HEK293T (cell line): Measurements from ENCODE around the gene ARMH3.
A peak's percentile ranks its signal among the peaks of the same experiment; 100 is the strongest.

Source experiments
- CTCF ChIA-PET: fragments of 350-600 bp; formaldehyde crosslinking; extraction: SDS; loops from one replicate; lab custom pipeline; 2021; ENCODE audit warnings: antibody characterized with exemption, inconsistent platforms; lab: Yijun Ruan, JAX
- POLR2A ChIA-PET: fragments of 350-600 bp; formaldehyde crosslinking; extraction: SDS; loops from one replicate; lab custom pipeline; 2020; ENCODE audit warnings: antibody characterized with exemption, inconsistent platforms; lab: Yijun Ruan, JAX
- DNase-seq: peaks from one replicate; pipeline ENCODE4 v3.0.0; 2012; ENCODE audit warnings: mixed read lengths; ENCODE audit errors: extremely low spot score
- ARNT ChIP-seq: fragments of 450-650 bp; IDR thresholded peaks from 2 replicates; pipeline ENCODE4 v1.6.1; 2017; ENCODE audit warnings: mild to moderate bottlenecking
- BHLHE40 ChIP-seq: fragments of 450-650 bp; IDR thresholded peaks from 2 replicates; pipeline ENCODE4 v1.6.1; 2016; ENCODE audit warnings: mild to moderate bottlenecking, moderate library complexity, borderline replicate concordance
- CTBP1 ChIP-seq: fragments of 450-650 bp; IDR thresholded peaks from 2 replicates; pipeline ENCODE4 v1.6.1; 2016; ENCODE audit warnings: borderline replicate concordance
- ELF4 ChIP-seq: fragments of 450-650 bp; IDR thresholded peaks from 2 replicates; pipeline ENCODE4 v1.6.1; 2017; ENCODE audit warnings: antibody characterized with exemption
- FOXA1 ChIP-seq: fragments of 450-650 bp; IDR thresholded peaks from 2 replicates; pipeline ENCODE4 v1.6.1; 2016; ENCODE audit warnings: mild to moderate bottlenecking
- FOXK2 ChIP-seq: fragments of 450-650 bp; IDR thresholded peaks from 2 replicates; pipeline ENCODE4 v1.6.1; 2016; ENCODE audit warnings: mild to moderate bottlenecking
- FOXM1 ChIP-seq: fragments of 450-650 bp; IDR thresholded peaks from 2 replicates; pipeline ENCODE4 v1.6.1; 2017; ENCODE audit warnings: mild to moderate bottlenecking, borderline replicate concordance
- HDGF ChIP-seq: fragments of 450-650 bp; IDR thresholded peaks from 2 replicates; pipeline ENCODE4 v1.6.1; 2017; ENCODE audit warnings: antibody characterized with exemption, borderline replicate concordance
- L3MBTL2 ChIP-seq: fragments of 450-650 bp; conservative IDR thresholded peaks from 2 replicates; pipeline ENCODE4 v1.6.1; 2016; ENCODE audit warnings: mild to moderate bottlenecking
- LEF1 ChIP-seq: fragments of 450-650 bp; IDR thresholded peaks from 2 replicates; pipeline ENCODE4 v1.6.1; 2017; ENCODE audit warnings: mild to moderate bottlenecking, borderline replicate concordance
- NFRKB ChIP-seq: fragments of 450-650 bp; IDR thresholded peaks from 2 replicates; pipeline ENCODE4 v1.6.1; 2016; ENCODE audit warnings: mild to moderate bottlenecking, moderate library complexity
- SP1 ChIP-seq: fragments of 450-650 bp; IDR thresholded peaks from 2 replicates; pipeline ENCODE4 v1.6.1; 2017
- SUZ12 ChIP-seq: fragments of 450-650 bp; IDR thresholded peaks from 2 replicates; pipeline ENCODE4 v1.6.1; 2016; ENCODE audit warnings: mild to moderate bottlenecking
- TARDBP ChIP-seq: fragments of 450-650 bp; IDR thresholded peaks from 2 replicates; pipeline ENCODE4 v1.6.1; 2016
- ZNF384 ChIP-seq: fragments of 450-650 bp; IDR thresholded peaks from 2 replicates; pipeline ENCODE4 v1.6.1; 2016
- TF ChIP-seq, protein P1 (sequence below): fragments of 450-650 bp; IDR thresholded peaks from 2 replicates; pipeline ENCODE4 v1.6.1; 2016

The ARMH3 gene, protein sequence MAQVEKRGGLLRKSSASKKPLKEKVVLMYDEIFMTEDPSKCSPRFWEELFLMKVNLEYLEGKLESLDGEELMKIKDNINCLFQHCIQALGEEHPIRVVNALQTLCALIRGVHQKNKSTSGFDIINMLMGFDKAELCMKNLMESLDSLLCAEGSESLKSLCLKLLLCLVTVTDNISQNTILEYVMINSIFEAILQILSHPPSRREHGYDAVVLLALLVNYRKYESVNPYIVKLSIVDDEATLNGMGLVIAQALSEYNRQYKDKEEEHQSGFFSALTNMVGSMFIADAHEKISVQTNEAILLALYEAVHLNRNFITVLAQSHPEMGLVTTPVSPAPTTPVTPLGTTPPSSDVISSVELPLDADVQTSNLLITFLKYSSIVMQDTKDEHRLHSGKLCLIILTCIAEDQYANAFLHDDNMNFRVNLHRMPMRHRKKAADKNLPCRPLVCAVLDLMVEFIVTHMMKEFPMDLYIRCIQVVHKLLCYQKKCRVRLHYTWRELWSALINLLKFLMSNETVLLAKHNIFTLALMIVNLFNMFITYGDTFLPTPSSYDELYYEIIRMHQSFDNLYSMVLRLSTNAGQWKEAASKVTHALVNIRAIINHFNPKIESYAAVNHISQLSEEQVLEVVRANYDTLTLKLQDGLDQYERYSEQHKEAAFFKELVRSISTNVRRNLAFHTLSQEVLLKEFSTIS

DNA sequence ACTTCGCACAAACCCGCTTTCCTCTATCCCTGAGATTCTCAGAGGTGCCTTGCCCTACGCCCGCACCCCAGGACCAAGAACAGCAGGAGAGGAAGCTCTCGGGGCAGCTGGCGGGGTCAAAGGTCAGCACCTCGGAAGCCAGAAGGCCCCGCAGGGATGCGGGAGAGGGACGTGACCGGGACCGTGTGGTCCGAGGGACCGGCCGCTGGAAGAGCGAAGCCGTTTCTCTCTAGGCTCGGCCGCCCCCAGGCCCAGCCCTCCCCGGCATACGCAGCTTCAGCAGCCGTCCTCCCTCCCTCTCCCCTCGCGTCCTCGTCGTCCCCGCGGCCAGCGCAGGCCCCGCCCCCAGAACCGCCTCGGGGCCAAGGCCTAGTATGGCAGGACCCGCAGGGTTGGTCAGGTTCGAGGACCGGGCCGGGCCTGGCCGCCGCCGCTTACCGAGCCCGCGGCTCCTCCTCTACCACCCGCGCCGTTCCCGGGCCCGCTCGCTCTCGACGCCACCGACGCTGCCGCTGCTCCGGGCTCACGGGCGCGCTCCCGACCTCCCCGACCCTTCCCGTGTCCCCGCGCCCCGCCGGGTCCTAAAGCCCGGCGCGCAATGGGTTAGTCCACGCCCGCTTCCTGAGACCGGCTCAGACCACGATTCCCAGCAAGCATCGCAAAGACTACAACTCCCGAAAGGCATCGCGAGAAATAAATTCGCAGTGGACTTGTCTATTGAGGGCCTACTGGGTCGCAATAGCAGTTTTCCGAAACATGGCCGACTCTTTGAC lies at the start of gene ARMH3:
ARMH3 (minus strand) TSS at position 527 of the 773 bp plus-strand sequence. CDS start 16,059 bp downstream, outside the sequence.
- TF ChIP-seq TARDBP: 0 out of 2 replicates have a peak, but pooled peaks have one; percentile 37
- peak; percentile 80; the same call in 1 of the 2 replicates for TF ChIP-seq FOXM1
- TF ChIP-seq, protein P1, sequence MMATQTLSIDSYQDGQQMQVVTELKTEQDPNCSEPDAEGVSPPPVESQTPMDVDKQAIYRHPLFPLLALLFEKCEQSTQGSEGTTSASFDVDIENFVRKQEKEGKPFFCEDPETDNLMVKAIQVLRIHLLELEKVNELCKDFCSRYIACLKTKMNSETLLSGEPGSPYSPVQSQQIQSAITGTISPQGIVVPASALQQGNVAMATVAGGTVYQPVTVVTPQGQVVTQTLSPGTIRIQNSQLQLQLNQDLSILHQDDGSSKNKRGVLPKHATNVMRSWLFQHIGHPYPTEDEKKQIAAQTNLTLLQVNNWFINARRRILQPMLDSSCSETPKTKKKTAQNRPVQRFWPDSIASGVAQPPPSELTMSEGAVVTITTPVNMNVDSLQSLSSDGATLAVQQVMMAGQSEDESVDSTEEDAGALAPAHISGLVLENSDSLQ: no peak
- no peak for TF ChIP-seq HDGF
- no peak for TF ChIP-seq ELF4
- no peak for TF ChIP-seq ZNF384
- ChIA-PET POLR2A (interaction anchor here (0.6 to 1.7 kb wide), 7 partner anchors 10 to 59 kb away, joined by 3 to 6 read pairs (median 5); partner anchors contain the start of gene HPS6), CTCF (interaction anchor here (0.6 to 3.1 kb wide), 4 partner anchors 11 to 215 kb away, joined by 3 to 10 read pairs (median 4); no protein-coding TSS in a partner anchor)
- DNase-seq: peak; percentile 98

- ChIA-PET CTCF (no interaction called here), POLR2A (interaction anchor here (1.7 kb wide), 1 partner anchor 12 kb away, joined by 15 read pairs; no protein-coding TSS in a partner anchor)
- TF ChIP-seq ZNF384: no peak
- TF ChIP-seq FOXA1: no peak
- TF ChIP-seq, protein P1: no peak
- TF ChIP-seq CTBP1: no peak
- TF ChIP-seq FOXM1: no peak
- no peak for TF ChIP-seq SP1
- no peak for TF ChIP-seq HDGF
- no peak for TF ChIP-seq L3MBTL2
- no peak for TF ChIP-seq SUZ12
- TF ChIP-seq BHLHE40: no peak
- TF ChIP-seq NFRKB: no peak
- TF ChIP-seq FOXK2: no peak
- DNase-seq: no peak
These were observed 46.4 kb upstream of the ARMH3 start for GRCh38 chr10:102102421-102102820.

GRCh38 chr10:102101152-102101551 lies 45.2 kb upstream of the ARMH3 start:
- TF ChIP-seq FOXA1: no peak
- TF ChIP-seq FOXM1: no peak
- no peak for TF ChIP-seq BHLHE40
- no peak for TF ChIP-seq LEF1
- TF ChIP-seq, protein P1: no peak
- no peak for TF ChIP-seq HDGF
- TF ChIP-seq ZNF384: no peak
- TF ChIP-seq SUZ12: no peak
- TF ChIP-seq TARDBP: no peak
- no peak for TF ChIP-seq NFRKB
- TF ChIP-seq CTBP1: no peak
- no peak for TF ChIP-seq ELF4
- TF ChIP-seq FOXK2: no peak
- ChIA-PET CTCF (interaction anchor here (1.2 kb wide), 1 partner anchor 12 kb away, joined by 3 read pairs; no protein-coding TSS in a partner anchor), POLR2A (interaction anchor here (1.1 to 1.4 kb wide), 2 partner anchors 13 to 34 kb away, joined by 4 to 6 read pairs; no protein-coding TSS in a partner anchor)
- DNase-seq: no peak

DNA sequence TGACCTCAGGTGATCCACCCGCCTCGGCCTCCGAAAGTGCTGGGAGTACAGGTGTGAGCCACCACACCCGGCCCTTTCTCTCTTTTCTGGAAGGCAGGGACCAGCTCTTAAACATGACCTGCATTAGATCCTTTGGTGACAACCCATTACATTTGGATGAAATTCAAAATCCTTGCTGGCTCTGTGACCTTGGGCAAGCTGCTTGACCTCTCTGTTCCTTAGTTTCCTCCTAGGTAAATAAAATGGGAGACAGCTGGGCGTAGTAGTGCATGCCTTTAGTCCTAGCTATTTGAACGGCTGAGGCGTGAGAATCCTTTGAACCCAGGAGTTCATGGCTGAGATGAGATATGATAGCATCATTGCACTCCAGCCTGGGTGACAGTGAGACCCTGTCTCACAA lies 40.5 kb upstream of the ARMH3 start:
- POLR2A ChIA-PET: no interaction called here
- no peak for DNase-seq
- CTCF ChIA-PET: no interaction called here
- TF ChIP-seq SUZ12 (no peak), LEF1 (no peak), ELF4 (no peak), TARDBP (no peak), FOXA1 (no peak)
- TF ChIP-seq, protein P1: no peak

- TF ChIP-seq SP1 (no peak), ZNF384 (no peak), LEF1 (no peak), FOXK2 (no peak), CTBP1 (no peak), FOXM1 (no peak), FOXA1 (no peak), NFRKB (no peak), ELF4 (no peak), L3MBTL2 (no peak), ARNT (no peak), HDGF (no peak), TARDBP (no peak), SUZ12 (no peak)
- TF ChIP-seq, protein P1: no peak
- no peak for DNase-seq
- ChIA-PET CTCF (no interaction called here), POLR2A (no interaction called here)
These were observed 34.8 kb upstream of the ARMH3 start for GRCh38 chr10:102090772-102091171.
